Hepatocyte (in vitro differentiated cells): Measurements from ENCODE around the gene SEC61A2. TPM values are rescaled to one million over a fixed set of nuclear protein-coding genes. Genes with fewer than 3 reads are reported as not detected.
A peak's percentile ranks its signal among the peaks of the same experiment; 100 is the strongest.

Source experiments
- DNase-seq: peaks from one replicate; pipeline ENCODE4 v3.0.0-alpha.2; 2016; ENCODE audit warnings: low spot score
- H2AFZ ChIP-seq: fragments of 200-600 bp; sonication (generic); 2 replicates; pipeline ENCODE4 v1.6.0; 2016; ENCODE audit warnings: antibody characterized with exemption, mild to moderate bottlenecking
- H3K27ac ChIP-seq: fragments of 200-600 bp; sonication (generic); 2 replicates; pipeline ENCODE4 v1.5.1; 2016; ENCODE audit warnings: mild to moderate bottlenecking
- H3K27me3 ChIP-seq: fragments of 200-600 bp; sonication (generic); 2 replicates; pipeline ENCODE4 v1.6.1; 2016
- H3K36me3 ChIP-seq: fragments of 200-600 bp; sonication (generic); replicated peaks from 2 replicates; pipeline ENCODE4 v1.5.1; 2016; ENCODE audit warnings: low read depth; ENCODE audit not compliant: insufficient read depth
- H3K4me1 ChIP-seq: fragments of 200-600 bp; sonication (generic); 2 replicates; pipeline ENCODE4 v1.5.1; 2016; ENCODE audit warnings: mild to moderate bottlenecking, moderate library complexity; ENCODE audit not compliant: insufficient read depth
- H3K4me2 ChIP-seq: fragments of 200-600 bp; sonication (generic); 2 replicates; pipeline ENCODE4 v1.6.0; 2016
- H3K4me3 ChIP-seq: fragments of 200-600 bp; sonication (generic); 2 replicates; pipeline ENCODE4 v1.5.1; 2016; ENCODE audit warnings: mild to moderate bottlenecking
- H3K79me2 ChIP-seq: fragments of 200-600 bp; sonication (generic); 2 replicates; pipeline ENCODE4 v1.6.0; 2017; ENCODE audit warnings: mild to moderate bottlenecking
- H3K9me2 ChIP-seq: fragments of 200-600 bp; sonication (generic); replicated peaks from 2 replicates; pipeline ENCODE4 v1.6.0; 2017; ENCODE audit warnings: mild to moderate bottlenecking; ENCODE audit not compliant: insufficient read depth
- H3K9me3 ChIP-seq: fragments of 200-600 bp; sonication (generic); 2 replicates; pipeline ENCODE4 v1.5.1; 2016; ENCODE audit warnings: low read depth, mild to moderate bottlenecking
- H4K20me1 ChIP-seq: fragments of 200-600 bp; sonication (generic); 2 replicates; pipeline ENCODE4 v1.6.0; 2016; ENCODE audit warnings: mild to moderate bottlenecking; ENCODE audit not compliant: insufficient read depth, poor library complexity, severe bottlenecking
- CTCF ChIP-seq: fragments of 200-600 bp; sonication (generic); IDR thresholded peaks from 2 replicates; pipeline ENCODE4 v1.5.1; 2016; ENCODE audit warnings: antibody characterized with exemption, mild to moderate bottlenecking; ENCODE audit not compliant: poor library complexity
- EZH2 ChIP-seq: fragments of 200-600 bp; sonication (generic); IDR thresholded peaks from 2 replicates; pipeline ENCODE4 v1.6.1; 2016; ENCODE audit warnings: antibody characterized with exemption, mild to moderate bottlenecking, borderline replicate concordance
- EZH2phosphoT487 ChIP-seq: fragments of 200-600 bp; sonication (generic); IDR thresholded peaks from one replicate; pipeline ENCODE4 v1.6.1; 2018; ENCODE audit warnings: antibody characterized with exemption, mild to moderate bottlenecking, low read depth, moderate library complexity; ENCODE audit not compliant: unreplicated experiment, severe bottlenecking
- WGBS: methylation state at CpG from one replicate; pipeline ENCODE4 v1.1.6; 2016; ENCODE audit warnings: low lambda C conversion rate; ENCODE audit errors: missing lambda C conversion rate; 5-methylcytosine and 5-hydroxymethylcytosine counted together
- polyA plus RNA-seq: library from polyadenylated mRNA; unstranded; fragments of >200 nt; fragmentation: Nextera tagmentation; extraction: Ambion mirVana; gene quantifications from 2 replicates; pipeline ENCODE4 v1.2.1, GENCODE V29; 2016
- total RNA-seq: library from RNA; depleted of rRNA; stranded (reverse); fragments of >200 nt; gene quantifications from 2 replicates; pipeline ENCODE4 v1.2.3, GENCODE V29; 2014

SEC61A2 gene
- total and polyA plus RNA-seq, 2 experiments from 2014 or later: 12.2 to 13.7 TPM

GRCh38 chr10:12195281-12195602, 65.8 kb downstream of the SEC61A2 start:
- TF ChIP-seq EZH2: no peak
- no peak for TF ChIP-seq CTCF
- TF ChIP-seq EZH2phosphoT487: no peak
- Histone ChIP-seq H3K79me2 (peaks cover 89% of the 10 kb centered on the region), H4K20me1 (no peaks in the 10 kb centered on the region), H3K9me2 (no peaks in the 10 kb centered on the region), H3K36me3 (no peaks in the 10 kb centered on the region), H3K27me3 (no peaks in the 10 kb centered on the region), H3K4me1 (peaks cover 12% of the 10 kb centered on the region), H3K9me3 (no peaks in the 10 kb centered on the region), H3K27ac (peak overlapping the region; percentile 98), H3K4me2 (peak overlapping the region; percentile 96), H2AFZ (peak overlapping the region; percentile 100), H3K4me3 (peak overlapping the region; percentile 69)
- no peak for DNase-seq
- WGBS: 2% methylated on average over 12 of the region's 12 CpGs

DNA sequence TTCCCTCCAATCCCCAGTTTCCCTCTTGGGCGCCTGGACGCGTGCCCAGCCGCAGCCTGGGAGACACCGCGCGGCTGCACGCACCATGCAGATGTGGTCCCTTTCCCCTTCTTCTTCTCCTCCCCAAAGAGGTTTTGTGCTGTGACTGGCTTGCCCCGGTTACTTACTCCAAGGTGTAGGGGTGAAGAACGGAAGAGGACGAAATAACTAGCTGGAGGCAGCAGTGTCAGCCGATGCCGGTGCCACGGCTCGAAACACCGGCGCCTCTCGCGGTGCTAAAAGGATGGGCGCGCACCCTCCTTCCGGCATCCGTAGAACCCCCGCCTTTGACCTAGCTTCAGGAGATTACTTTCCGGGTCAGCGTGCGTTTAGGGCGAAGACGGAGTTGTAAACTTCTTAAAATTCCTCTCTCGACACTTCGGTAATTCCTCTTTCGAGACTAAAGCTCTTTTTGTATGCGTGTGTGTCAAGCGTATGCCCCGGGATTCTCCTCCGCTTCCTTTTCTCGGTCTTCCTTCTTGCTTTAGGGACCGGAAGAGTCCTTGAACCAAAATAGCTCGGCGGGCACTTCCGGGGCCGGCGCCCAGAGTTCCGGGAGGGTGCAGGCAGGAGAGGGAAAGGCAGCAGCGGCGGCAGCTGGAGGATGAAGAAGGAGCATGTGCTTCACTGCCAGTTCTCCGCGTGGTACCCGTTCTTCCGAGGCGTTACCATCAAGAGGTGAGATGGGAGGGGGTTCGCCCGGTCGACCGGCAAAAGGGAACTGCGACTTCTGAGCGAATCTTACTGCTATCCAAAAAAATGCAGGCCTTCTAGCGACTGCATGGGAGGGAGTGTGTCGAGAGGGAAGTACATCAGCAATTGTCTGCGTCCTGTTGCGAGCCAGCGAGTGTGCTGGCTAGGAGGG, 66.4 kb downstream of the SEC61A2 start, which contains the start of the genes CDC123 and NUDT5:
CDC123 (plus strand) TSS at position 586 of the 904 bp plus-strand sequence; CDS start at position 644, 58 bp downstream.
NUDT5 (minus strand) TSS at position 289 of the 904 bp plus-strand sequence. CDS start 9,600 bp downstream, outside the sequence.
- H3K9me3 ChIP-seq: no peaks in the 10 kb centered on the region
- no peaks in the 10 kb centered on the region for H3K9me2 ChIP-seq
- peaks cover 89% of the 10 kb centered on the region for H3K79me2 ChIP-seq
- peak within 1 kb of the TSS; percentile 100 for H2AFZ ChIP-seq
- WGBS: 1% methylated on average over 62 of the region's 62 CpGs
- peak within 1 kb of the TSS; percentile 96 for H3K4me2 ChIP-seq
- DNase-seq: peak; percentile 94
- no peaks in the 10 kb centered on the region for H3K36me3 ChIP-seq
- H3K27me3 ChIP-seq: no peaks in the 10 kb centered on the region
- peak within 1 kb of the TSS; percentile 69 for H3K4me3 ChIP-seq
- peaks cover 12% of the 10 kb centered on the region for H3K4me1 ChIP-seq
- H4K20me1 ChIP-seq: no peaks in the 10 kb centered on the region
- TF ChIP-seq CTCF (no peak), EZH2 (no peak), EZH2phosphoT487 (no peak)
- peak within 1 kb of the TSS; percentile 98 for H3K27ac ChIP-seq

DNA sequence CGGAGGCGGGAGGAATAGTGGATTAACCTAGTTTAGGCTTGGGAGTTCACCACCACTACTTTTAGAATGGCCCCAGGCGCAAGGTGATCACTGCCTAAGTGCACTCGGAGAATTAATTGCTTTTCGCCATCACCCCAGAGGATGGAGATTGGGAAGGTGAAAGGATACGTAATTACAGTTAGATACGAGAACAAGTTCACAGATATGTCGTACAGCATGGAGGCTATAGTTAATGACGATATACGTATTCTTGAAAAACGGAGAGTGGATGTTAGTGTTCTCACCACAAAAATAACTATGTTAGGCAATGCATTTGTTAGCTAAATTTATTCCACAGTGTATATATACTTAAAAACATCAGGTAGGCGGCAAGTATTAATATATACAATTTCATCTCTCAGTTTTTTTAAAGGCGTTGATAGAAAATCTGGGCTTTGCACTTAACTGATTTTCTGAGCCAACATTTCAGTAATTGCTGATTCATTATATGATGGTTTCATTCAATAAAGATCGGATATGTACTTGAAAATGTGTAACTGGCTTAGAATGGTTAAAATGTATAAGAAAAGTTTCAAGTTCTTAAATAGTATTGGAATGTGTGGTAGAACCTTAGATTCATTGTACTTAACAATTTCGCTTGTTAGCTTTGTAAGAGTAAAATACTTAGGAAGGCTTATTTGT, 67.2 kb downstream of the SEC61A2 start:
- Histone ChIP-seq H2AFZ (peak overlapping the region; percentile 100), H3K4me3 (peak overlapping the region; percentile 69), H3K4me1 (peaks cover 12% of the 10 kb centered on the region), H4K20me1 (no peaks in the 10 kb centered on the region), H3K27ac (peak overlapping the region; percentile 98), H3K27me3 (no peaks in the 10 kb centered on the region), H3K36me3 (no peaks in the 10 kb centered on the region), H3K9me2 (no peaks in the 10 kb centered on the region), H3K9me3 (no peaks in the 10 kb centered on the region), H3K79me2 (peaks cover 89% of the 10 kb centered on the region), H3K4me2 (peak overlapping the region; percentile 96)
- WGBS: 11% methylated on average over 15 of the region's 15 CpGs
- TF ChIP-seq CTCF (no peak), EZH2 (no peak), EZH2phosphoT487 (no peak)
- DNase-seq: no peak
